ENCODE results near the gene LY86.

Gene LY86

DNA sequence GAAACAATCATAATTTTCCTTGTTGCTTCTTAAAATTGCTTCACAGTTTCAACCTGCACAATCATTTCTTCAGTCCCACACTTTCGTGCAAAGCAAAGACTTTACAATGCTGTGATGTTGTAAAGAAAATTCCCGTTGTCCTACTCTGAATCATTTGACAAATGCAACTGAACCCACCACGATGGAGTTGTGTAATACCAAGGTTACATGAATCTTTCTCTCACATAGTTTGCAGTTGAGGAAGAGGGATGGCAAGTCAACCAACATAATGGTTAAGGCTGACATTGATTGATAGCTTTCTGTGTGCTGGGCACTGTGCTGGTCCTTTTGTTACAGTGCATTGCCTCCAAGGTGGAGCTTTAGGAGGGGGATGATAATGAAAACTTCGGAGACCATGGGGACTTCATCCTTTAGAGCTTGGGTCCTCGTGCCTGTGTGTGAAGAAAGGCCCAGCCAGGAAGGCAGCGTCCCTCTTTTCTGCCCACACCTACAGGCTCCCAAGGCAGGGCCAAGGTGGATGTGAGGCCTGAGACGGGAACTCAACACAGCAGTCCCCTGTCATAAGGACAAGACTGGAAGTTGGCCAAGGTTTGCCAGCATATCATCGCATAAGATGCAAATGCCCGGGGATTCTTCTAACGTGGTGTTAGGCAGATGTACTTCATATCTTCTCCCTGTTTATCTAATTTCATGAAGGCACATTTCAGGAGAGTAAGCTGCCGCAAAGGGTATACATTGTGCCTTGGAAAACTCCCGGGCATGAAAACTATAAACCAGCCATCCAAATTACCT, 96.9 kb downstream of the LY86 start:
- DNase-seq, result no peak

DNA sequence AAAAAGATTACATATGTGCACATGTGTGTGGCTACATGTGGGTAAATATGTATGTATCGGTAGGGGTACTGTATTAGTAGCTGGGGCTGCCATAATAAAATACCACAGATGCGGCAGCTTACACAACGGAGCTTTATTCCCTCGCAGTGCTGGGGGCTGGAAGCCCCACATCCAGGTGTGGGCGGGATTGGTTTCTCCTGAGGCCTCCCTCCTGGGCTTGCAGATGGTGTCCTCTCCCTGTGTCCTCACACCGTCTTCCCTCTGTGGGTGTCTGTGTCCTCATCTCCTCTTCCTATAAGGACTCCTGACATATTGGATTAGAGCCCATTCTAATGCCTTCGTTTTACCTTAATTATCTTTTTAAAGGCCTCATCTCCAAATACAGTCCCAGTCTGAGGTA, 97.7 kb downstream of the LY86 start:
- DNase-seq, result no peak

DNA sequence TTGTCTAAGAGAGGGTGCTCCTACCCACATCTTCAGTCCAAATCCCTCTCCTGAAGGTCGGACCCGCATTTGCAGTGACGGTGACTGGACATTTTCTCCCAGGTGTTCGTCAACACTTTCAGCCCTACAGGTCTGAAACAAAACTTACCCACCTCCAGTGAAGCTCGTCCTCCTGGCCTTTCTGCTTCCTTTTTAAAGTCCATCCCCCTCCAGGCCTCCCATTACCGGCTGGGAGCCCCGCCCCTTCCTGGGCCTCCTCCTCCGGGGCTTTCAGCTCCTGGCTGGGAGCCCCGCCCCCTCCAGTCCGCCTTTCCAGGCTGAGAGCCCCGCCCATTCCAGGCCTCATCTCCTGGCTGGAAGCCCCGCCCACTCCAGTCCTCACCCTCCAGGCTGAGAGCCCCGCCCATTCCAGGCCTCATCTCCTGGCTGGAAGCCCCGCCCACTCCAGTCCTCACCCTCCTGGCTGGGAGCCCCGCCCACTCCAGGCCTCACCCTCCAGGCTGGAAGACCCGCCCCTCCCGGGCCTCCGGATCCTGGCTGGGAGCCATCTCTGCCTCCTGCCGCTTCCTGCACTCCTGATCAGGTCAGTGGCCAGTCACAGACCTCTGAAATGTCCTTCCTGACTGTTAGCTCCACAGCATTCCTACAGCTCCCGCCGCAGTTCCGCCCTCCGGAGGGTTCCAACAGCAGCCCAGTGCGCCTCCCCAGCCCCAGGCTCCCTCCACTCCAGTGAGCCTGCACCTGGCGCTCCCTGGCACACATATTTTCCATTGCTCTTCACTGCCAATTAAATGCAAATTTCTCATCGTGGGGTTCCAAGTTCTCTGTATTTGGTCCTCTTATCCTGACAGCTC, 98.5 kb downstream of the LY86 start:
- DNase-seq, result peak; percentile 97

DNA sequence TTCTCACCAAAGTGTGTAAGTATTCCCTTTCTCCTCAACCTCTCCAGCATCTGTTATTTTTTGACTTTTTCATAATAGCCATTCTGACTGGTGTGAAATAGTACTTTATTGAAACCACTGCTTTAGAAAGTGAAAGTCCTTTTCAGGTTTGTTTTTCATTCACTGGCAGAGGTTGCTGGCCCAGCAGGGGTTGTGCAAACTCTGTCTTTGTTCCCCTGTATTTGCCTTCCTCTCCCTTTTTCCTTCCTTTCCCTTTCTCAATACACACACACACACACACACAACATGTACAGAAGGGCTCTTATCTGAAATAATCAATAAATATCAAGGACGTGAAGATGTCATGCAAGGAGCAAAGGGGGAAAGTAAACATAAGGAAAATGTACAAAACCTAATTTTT, 99.8 kb downstream of the LY86 start:
- DNase-seq, result no peak

DNA sequence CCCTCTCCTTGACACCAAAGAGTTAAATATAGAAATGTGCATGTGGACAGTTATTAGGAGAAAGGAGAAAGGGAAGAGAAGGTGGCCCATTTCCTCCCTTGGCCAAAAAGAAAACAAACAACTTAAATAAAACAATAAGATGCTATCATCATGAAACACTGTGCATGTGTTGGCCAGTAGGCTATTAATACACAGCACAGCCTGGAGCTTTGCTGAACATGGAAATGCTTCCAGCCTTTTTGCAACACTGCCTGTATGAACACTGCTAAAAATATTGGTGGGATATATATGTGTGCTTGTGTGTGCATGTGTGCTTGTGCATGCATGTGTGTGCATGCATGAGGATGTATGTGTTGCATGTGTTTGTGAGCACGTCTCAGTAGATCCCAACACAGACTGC, 100.4 kb downstream of the LY86 start:
- no peak for DNase-seq

GRCh38 chr6:6689400-6690143, 101.1 kb downstream of the LY86 start:
- no peak for DNase-seq

GRCh38 chr6:6690144-6690483, 101.6 kb downstream of the LY86 start:
- DNase-seq, result no peak

DNA sequence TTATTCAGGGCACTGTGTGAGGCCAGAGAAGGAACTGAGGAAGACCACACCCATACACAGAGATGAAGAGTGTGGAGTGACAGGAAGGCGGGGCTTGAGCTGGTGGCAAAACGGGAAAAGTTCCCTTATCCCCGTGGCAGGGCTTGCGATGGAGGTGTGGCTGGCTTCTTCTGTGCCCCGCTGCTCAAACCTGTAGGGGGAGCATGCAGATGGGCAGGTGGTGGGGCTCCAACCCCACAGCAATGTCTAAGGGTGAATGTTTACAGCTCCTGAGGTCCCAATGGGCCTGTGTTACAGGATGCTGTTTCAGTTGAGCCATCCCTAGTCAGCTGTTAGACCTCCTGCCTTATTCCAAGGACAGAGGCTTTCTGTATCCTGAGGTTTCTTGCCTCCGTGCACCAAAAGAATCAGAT, 105.9 kb downstream of the LY86 start:
- no peak for DNase-seq

DNA sequence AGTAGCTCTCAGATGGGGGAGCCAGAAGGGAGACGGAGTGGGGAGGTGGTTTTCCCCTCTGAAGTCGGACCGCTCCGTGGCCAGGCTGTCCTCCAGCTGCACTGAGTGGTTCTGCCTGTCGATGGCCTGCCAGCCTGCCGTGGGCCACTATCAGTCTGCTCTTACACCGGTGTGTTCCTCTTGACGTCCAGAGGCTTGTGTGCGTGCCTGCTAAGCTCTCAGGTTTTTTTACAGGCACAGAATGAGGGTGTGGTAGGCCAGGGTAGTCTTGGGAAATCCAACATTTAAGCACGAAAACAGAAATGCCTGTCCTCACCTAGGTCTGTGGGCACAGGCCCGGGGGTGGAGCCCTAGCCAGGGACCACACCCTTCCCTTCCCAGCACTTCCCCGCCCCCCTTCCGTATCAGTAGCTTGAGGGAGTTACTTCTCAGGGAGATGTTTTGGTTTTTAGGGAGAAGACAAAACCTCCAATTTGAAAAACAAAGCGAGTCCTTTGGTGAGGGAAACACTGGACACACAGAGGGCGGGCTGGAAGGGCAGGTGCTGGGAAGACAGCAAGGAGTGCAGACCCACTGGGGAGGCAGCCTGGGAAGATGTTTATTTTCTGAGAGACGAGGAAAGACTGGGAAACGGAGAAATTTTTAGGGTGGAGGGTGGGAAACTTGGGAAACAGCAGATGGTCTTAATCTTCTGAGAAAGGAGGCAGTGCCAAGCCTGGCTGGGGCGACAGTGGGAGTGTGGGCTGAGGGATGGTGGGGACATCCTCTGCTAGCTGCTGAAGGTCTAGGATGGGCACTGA, 106.5 kb downstream of the LY86 start:
- no peak for DNase-seq

- no peak for DNase-seq
Observed at GRCh38 chr6:6695625-6696276, 107.2 kb downstream of the LY86 start.

GRCh38 chr6:6696867-6697531, 108.5 kb downstream of the LY86 start:
- DNase-seq, result no peak

GRCh38 chr6:6697620-6698019, 109.1 kb downstream of the LY86 start:
- DNase-seq, result no peak

GRCh38 chr6:6699741-6700367, 111.3 kb downstream of the LY86 start:
- DNase-seq, result peak; percentile 34

DNA sequence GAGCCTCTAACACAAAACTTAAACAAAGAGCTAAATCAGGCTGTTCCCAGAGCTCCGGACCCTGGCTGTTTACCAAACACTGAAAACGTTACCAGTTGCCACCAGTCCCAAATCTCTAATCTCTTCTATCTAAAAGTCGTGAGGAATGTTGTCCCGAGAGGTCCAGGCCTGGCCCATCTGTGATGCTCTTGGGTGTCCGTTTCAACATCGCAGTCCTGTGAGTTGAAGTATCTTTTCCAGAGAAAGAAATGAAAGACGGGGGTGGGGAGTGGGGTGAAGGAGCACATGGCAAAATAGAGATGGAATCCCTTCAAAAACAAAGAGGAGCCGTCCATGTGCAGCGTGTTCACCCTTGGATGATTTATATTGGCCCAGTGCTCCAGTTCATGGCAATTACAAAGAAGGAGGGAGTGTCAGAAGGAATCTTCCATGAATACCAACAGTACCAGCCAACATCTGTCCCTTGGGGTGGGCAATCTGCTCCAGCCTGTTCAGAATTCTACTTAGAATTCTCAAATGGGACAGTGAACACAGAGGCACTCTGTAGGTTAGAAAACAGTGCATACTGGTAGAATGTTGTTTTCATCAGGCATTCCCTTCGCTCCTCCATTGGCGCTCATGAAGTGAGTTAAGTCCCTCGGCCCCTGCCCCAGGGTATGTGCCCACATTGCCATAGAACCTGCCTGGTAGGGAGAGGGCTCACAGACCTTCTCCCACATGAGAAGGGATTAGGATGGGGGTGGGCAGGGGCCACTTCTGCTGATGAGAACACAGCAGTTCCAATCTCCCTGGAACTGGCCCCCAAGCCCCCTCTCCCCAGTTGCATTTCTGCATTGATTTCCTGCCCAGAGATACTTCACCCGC, 112.1 kb downstream of the LY86 start:
- no peak for DNase-seq

- DNase-seq, result no peak
Observed at GRCh38 chr6:6701864-6702263, 113.3 kb downstream of the LY86 start.

DNA sequence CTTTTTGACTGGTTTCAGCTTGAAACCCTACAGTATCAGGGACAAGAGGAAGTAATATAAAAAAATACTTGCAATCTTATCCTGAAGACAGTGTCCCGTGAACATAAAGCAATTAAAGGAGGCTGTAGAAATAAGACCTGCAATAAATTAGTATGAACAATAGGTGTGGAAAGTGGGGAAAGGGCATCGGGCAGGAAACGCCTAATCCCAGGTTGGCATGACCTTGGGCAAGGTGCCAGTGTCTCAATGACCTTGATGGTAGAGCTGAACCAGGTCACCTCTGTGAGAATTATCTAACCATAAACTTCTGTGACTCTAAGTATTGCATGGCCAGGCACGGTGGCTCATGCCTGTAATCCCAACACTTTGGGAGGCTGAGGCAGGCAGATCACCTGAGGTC, 115.2 kb downstream of the LY86 start:
- DNase-seq, result no peak

Data from NCI-H1417 treated with DMSO at 0.1 percent for 48 hours (cell line).